Pancreas (tissue), 10 donors: ENCODE data around the gene WDR27. TPM values are rescaled to one million over a fixed set of nuclear protein-coding genes. Genes with fewer than 3 reads are reported as not detected.

Source experiments
- ATAC-seq, 4 donors: fragments of 200-7000 bp; cut with Tn5 transposase; one replicate each; pipeline versions ENCODE4 v1.8.0 to v1.9.1; 2020; ENCODE audit warnings: mild to moderate bottlenecking in 4 of 4, moderate library complexity in 4 of 4
- DNase-seq, 6 donors: peaks; one replicate each; pipeline ENCODE4 v3.0.0-alpha.2; 2020
- FAIRE-seq: peaks from 2 replicates; lab custom pipeline; 2012; peaks lifted over from hg19 to GRCh38; lab: Jason Lieb, UNC
- H3K27ac ChIP-seq, 4 donors: fragments of 200-600 bp; sonication (generic); 1 replicate in 3 of 4; 2 replicates in 1 of 4; pipeline versions ENCODE4 v1.5.0 to v1.8.0; 2020
- H3K27me3 ChIP-seq, 4 donors: fragments of 200-600 bp; one replicate each; pipeline ENCODE4 v1.8.0; 2021
- H3K36me3 ChIP-seq, 3 donors: fragments of 200-600 bp; sonication (generic) in 1 of 3; one replicate each; pipeline versions ENCODE4 v1.5.0 to v1.8.0; 2020 to 2021
- H3K4me1 ChIP-seq, 3 donors: fragments of 200-600 bp; one replicate each; pipeline ENCODE4 v1.8.0; 2021
- H3K4me3 ChIP-seq, 4 donors: fragments of 200-600 bp; sonication (generic) in 2 of 4; one replicate each; pipeline versions ENCODE4 v1.5.0 to v1.8.0; 2020 to 2021
- H3K9me3 ChIP-seq, 4 donors: fragments of 200-600 bp; one replicate each; pipeline ENCODE4 v1.8.0; 2021
- CTCF ChIP-seq, 4 donors: fragments of 200-600 bp; sonication (generic) in 3 of 4; IDR thresholded peaks; one replicate each; pipeline versions ENCODE4 v1.5.0 to v1.8.0; 2021; ENCODE audit warnings: antibody characterized with exemption in 4 of 4
- WGBS, 2 donors: extraction: QIAGEN DNeasy Blood & Tissue Kit; methylation state at CpG; one replicate each; pipeline ENCODE4 v1.1.7; 2013; 5-methylcytosine and 5-hydroxymethylcytosine counted together
- intact Hi-C, 3 donors: fragments of 100-400 bp; cut with DNase I; formaldehyde crosslinking; loops; one replicate each; pipeline versions ENCODE4 v1.11.1 to v1.14.2; 2022
- polyA plus RNA-seq, 2 donors: library from polyadenylated mRNA; stranded (reverse); fragments of 200-250 nt; gene quantifications; one replicate each; pipeline ENCODE4 v1.2.3, GENCODE V29; 2013
- total RNA-seq, 6 donors: library from RNA; stranded (reverse); fragmentation: NEBNext Ultra II Directional in 4 of 6; extraction: Animal tissue kit (Norgen Biotek cat#: 25700) in 4 of 6; gene quantifications; one replicate each; pipeline versions ENCODE4 v1.2.1 to v1.2.4, GENCODE V29; 2021 to 2023
- donor health status: healthy with polysubstance abuse.
- donor health status: DM: no; HTN: no; CAD: no; lungs with moderate emphysema.
- donor health status: DM: no; HTN: no; CAD: no.
- donor health status: control.
- donor health status: control.
- donor health status: Bipolar disorder and iron deficiency.
- donor health status: DM: yes; HTN: yes; CAD: no.
- donor health status: DM: no; HTN: no; CAD: no.
- donor health status: DM: no; HTN: no; CAD: no.
- donor health status: DM: yes; HTN: yes; CAD: no.

The WDR27 gene
- total RNA-seq (10 to 100 TPM in 5 of 6 donors, 1 to 10 TPM in 1; 9.6 to 32.2 (median 14.9) TPM), polyA plus RNA-seq (10 to 100 TPM; 25.5 to 43.1 TPM)

DNA sequence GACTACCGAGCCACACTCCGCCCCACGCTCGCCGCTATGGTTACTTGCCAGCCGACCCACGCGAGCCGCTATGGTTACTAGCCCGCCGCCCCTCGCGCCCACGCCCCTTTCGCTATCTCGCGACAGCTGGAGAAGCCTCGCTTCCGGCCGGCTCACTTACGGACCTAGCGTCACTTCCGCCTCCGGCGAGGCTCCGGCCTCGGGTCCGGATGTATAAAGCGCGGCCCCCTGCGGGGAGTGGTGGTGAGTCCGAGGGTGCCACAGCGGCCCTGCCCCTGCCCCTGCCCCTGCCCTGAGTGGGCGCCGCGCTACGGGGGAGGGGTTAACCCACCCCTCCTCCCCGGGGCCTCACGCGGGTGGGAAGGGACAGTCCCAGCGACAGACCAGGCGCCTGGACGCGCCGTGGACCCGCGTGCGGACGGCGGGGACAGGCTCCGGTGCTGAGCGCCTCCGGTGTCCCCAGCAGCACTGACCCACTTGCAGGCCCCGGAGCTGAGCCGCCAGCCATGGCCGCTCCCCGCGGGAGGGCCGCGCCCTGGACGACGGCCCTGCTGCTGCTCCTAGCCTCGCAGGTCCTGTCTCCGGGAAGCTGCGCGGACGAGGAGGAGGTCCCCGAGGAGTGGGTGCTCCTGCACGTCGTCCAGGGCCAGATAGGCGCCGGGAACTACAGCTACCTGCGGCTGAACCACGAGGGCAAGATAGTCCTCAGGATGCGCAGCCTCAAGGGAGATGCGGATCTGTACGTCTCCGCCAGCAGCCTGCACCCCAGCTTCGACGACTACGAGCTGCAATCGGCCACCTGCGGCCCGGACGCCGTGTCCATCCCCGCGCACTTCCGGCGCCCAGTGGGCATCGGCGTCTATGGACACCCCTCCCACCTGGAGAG is at the start of gene WDR27, which contains the start of gene C6orf120:
Gene WDR27 (minus strand): TSS at position 76 of the 886 bp plus-strand sequence. CDS start 13,024 bp downstream, outside the sequence.
Gene C6orf120 (plus strand): TSS at position 173 of the 886 bp plus-strand sequence. CDS start 334 bp downstream, at position 507.
- H3K27me3 ChIP-seq, result no peaks in the 10 kb centered on the region
- peak; percentile 95 to 98 (median 96) for ATAC-seq
- no peak for TF ChIP-seq CTCF (IDR thresholded peaks at IDR 0.05)
- H3K9me3 ChIP-seq, result no peaks in the 10 kb centered on the region
- intact Hi-C loops, result no loop called here
- FAIRE-seq, result no peak
- WGBS, 2 donors, result 0 to 1% methylated on average over 80 to 92 of the region's 92 CpGs
- H3K4me3 ChIP-seq, result peak within 1 kb of the TSS; percentile 76 to 98 (median 88)
- peaks cover 0 to 7% (median 0%) of the 10 kb centered on the region in 3 donors for H3K36me3 ChIP-seq
- peak within 1 kb of the TSS; percentile 93 to 97 (median 96) for H3K27ac ChIP-seq
- DNase-seq, result peak; percentile 93 to 98 (median 96)
- H3K4me1 ChIP-seq, result peaks cover 14 to 26% (median 24%) of the 10 kb centered on the region in 3 donors

DNA sequence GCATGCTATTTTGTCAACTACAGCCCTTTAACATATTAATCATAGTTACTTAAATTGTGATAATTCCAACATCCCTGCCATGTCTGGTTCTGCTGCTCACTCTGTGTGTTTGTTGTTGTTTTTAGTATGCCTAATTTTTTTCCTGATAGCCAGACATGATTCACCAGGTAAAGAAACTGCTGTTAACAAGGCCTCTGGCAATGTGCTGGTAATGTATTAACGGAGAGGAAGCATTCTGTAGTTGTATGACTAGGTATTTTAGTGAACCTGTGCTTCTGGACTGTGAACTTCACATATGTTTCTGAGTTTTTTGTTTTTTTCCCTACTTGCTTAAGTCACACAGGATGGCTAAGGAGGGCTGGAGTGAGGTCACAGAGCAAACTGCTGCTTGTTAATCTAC is 44.7 kb upstream of the WDR27 start:
- 80 to 85% methylated on average over 1 of the region's 1 CpG for WGBS, 2 donors
- Histone ChIP-seq H3K9me3 (no peaks in the 10 kb centered on the region), H3K36me3 (no peaks in the 10 kb centered on the region), H3K27ac (no peak overlapping the region), H3K27me3 (no peaks in the 10 kb centered on the region), H3K4me3 (no peak overlapping the region), H3K4me1 (peaks cover 0 to 14% (median 8%) of the 10 kb centered on the region in 3 donors)
- FAIRE-seq (no peak), DNase-seq (no peak), ATAC-seq (no peak)
- no peak for TF ChIP-seq CTCF (IDR thresholded peaks at IDR 0.05)
- intact Hi-C loops, result no loop called here

- no peak overlapping the region for H3K4me3 ChIP-seq
- intact Hi-C loops, result no loop called here
- WGBS, 2 donors, result 79 to 87% methylated on average over 3 of the region's 3 CpGs
- no peak for TF ChIP-seq CTCF (IDR thresholded peaks at IDR 0.05)
- DNase-seq, result no peak
- no peak for FAIRE-seq
- H3K27me3 ChIP-seq, result no peaks in the 10 kb centered on the region
- H3K27ac ChIP-seq, result no peak overlapping the region
- H3K4me1 ChIP-seq, result peaks cover 0 to 9% (median 5%) of the 10 kb centered on the region in 3 donors
- H3K36me3 ChIP-seq, result no peaks in the 10 kb centered on the region
- no peaks in the 10 kb centered on the region for H3K9me3 ChIP-seq
- no peak for ATAC-seq
These were observed 43.6 kb upstream of the WDR27 start for GRCh38 chr6:169745405-169745804.

- H3K4me3 ChIP-seq, result no peak overlapping the region
- no peak for TF ChIP-seq CTCF (IDR thresholded peaks at IDR 0.05)
- H3K4me1 ChIP-seq, result no peaks in the 10 kb centered on the region
- DNase-seq (no peak), FAIRE-seq (no peak), ATAC-seq (no peak)
- no peaks in the 10 kb centered on the region for H3K9me3 ChIP-seq
- no peaks in the 10 kb centered on the region for H3K27me3 ChIP-seq
- intact Hi-C loops, result no loop called here
- H3K27ac ChIP-seq, result no peak overlapping the region
- no peaks in the 10 kb centered on the region for H3K36me3 ChIP-seq
These were observed 39.5 kb upstream of the WDR27 start for GRCh38 chr6:169741344-169741743.
